HG03066 (cell line): ENCODE results near the gene PRDM10.
A peak's percentile ranks its signal among the peaks of the same experiment; 100 is the strongest.
"Not testable (repeated sequence)": the region's sequence is repeated elsewhere in the genome, so short reads cannot be mapped to it uniquely, and the experiment has no call there.

ENCODE experiments used
- ATAC-seq: cut with Tn5 transposase; IDR thresholded peaks from one replicate; pipeline ENCODE4 v1.9.1; 2021; ENCODE audit warnings: low read depth; ENCODE audit not compliant: unreplicated experiment

PRDM10 gene

DNA sequence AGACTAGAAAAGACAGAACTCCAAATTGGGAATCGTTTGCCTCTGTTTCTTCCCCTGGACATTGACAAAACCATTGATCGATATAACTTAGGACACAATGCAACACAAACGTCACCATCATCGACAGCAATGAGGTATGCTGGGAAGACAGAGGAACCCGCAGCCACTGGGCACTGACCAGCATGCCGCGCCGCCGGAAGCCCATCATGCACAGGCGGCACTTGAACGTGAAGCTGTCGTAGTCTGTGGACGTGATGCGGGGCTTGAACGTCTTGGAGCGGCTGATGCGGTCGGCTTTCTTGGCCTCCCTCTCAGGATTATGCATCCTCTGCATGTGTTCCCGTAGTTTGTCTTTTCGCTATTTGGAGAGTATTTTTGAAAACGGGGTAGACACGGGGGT is 84.3 kb downstream of the PRDM10 start:
- no peak for ATAC-seq

DNA sequence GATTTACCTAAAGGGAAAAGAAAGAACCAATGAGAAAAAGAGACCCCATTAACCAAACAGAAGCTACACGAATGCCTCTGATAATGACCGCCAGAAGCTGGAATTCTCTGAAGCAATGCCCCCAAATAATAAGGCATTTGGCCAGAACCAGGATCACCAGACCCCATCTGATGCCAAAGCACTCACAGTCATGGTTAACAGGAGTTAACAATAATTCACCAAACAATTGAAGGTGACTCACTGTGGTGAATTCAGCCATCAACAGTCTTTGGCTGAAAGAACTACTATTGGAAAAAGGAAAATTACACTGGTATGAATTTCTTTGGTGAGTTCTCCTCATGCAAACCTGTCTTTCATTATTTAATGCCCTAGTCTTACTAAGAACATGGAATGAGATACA is 85.4 kb downstream of the PRDM10 start:
- ATAC-seq, result no peak

DNA sequence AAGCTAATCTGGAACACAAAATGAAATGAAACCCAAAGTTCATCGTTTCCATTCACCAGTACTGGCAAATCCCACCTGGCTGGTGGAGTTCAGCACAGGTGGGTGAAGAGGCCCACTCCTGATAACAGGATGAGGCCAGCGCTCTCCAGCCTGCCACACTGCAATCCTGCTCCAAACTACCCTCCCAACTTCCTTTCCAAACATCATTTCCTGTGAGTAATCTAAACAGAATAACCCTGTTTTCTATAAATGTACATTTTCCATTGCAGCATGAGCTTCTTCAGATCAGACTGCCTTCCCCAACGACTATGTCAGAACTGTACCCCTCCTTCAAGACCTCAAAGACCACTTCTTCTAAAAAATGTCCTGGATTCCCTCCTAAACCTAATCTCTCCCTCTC is 91.3 kb downstream of the PRDM10 start:
- ATAC-seq, result no peak

DNA sequence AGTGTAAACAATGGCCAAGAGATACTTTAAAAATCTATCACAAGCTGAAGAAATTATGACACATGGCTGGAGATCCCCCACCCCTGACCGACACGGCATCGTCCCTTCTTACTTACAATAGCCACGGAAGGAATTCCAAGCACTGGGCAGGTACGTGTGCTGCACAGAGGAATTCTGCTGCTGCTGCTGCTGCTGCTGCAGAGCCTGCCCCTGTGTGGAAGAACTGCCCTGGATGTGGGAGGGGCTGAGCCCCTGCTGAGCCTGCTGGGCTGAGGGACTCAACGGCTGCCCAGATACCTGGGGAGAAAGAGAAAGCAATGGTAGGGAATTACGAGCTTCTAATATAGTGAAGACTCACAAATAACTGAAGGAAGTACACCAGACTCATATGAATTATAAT is 92.3 kb downstream of the PRDM10 start:
- no peak for ATAC-seq

DNA sequence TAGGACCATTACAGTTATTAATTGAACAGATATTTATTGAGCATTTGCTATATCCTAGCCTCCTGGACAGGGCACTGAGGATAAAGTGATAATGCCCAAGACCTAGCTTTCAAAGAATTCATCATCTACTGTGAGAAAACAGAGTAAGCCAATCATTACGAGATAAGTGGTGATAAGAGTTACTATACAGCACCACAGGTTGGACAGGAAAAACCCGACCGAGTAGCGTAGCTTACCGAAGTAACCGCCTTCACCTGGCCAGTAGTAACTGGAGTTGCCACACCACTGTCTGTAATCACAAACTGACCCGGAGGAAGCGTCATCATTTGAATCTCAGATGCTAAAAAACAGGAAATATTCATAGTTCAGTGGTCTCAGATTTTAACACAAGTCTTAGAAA is 97.2 kb downstream of the PRDM10 start:
- no peak for ATAC-seq

DNA sequence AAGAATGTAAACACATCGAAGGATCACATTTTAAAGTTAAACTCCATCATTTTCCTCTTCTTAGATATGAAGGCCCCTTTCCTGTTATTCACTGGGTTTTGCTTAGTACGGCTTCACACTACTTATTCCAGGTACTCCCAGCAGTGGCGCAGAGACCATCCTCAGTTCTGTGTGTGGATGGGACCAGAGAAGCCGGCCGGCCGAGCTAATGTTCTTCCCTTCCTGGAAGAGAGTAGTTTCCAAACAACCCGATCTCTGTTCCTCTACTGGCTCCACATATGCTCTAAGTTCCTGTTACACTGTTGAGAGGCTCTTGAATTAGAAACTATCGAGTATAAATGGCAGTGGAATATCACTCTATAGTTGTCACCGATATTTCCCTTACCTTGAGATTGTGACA is 106.6 kb downstream of the PRDM10 start:
- no peak for ATAC-seq

DNA sequence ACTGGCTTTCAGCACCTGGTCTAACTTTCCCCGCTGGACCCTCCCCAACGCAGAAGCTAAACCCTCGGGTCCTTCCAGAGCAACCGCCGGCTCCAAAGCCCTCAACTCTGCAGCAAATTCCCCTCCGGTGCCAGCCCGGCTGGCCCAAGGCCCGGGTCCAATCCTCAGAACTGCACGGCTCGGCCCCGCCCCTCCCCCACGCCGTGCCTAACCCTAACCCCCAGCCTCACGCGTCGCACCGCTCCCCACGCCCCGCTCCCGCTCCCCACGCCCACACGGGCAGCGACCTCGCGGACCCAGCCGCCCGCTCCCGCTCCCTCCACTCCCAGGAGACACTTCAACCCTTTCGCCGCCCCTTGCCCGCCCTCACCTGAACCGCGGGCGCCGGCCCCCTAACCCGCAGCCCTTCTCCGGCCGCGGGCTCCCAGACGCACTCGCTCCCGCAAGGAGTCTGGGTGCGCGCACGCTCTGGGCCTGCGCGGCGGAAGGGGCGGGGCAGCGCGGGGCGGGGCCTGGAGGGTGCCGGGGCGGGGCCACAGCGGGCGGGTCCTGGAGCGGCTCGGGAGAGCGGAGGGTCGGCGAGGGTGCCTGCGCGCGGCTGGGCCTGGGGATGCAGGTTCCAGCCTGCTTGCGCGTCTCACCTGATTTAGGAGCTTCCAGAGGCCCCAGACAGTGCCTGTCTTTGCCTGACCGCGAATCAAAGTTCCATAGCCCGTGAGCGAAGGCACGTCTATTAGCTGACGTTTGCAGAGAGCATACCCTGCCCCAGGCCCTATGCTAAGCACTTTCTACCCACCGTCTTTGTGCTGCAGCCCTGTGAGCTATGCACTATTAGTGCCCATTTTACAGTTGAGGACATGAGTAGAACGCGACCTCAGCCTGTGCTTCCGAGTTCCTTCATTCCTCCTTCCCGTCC is 107.3 kb downstream of the PRDM10 start, which contains the start of gene NFRKB:
Gene NFRKB (minus strand): TSS at position 453 of the 916 bp plus-strand sequence. CDS start 2,729 bp downstream, outside the sequence.
- peak; percentile 94 for ATAC-seq

DNA sequence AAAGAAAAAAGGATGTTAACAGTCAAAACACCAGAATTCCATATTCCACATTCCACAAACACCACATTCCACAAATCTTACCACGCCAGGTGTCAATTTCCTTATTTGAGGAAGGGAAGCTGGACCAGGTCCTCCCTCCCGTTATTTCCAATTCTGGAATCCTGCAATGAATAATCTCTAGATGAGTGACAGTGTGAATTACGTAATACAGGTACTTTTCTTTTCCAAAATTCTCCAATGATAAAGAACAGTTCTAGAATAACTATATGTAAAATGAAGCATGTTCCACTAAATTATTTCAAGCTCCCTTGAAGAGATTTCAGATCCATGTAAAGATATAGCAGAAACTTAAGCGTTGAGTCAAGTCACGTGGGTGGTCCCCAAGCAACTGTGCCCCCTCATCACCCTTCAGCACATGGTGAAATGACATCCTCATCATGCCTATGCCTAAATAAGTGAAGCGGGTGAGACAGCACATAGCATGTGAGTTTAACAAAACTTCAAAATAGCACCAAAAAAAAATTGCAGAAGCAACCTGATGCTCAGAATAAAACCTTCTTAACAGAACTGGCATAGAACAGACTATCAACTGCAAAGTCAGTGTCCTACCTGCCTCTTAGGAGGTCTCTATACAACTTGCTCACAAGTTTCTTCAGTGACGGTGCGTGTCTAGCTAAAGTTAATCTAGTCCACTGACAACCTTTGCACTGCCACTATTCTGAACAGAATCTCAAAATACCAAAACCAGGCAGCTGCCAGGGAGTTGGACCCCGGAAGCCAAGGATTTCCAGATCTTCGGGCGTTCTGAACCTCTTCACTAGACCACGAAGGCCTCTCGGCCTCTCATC is 108.1 kb downstream of the PRDM10 start:
- ATAC-seq, result no peak

DNA sequence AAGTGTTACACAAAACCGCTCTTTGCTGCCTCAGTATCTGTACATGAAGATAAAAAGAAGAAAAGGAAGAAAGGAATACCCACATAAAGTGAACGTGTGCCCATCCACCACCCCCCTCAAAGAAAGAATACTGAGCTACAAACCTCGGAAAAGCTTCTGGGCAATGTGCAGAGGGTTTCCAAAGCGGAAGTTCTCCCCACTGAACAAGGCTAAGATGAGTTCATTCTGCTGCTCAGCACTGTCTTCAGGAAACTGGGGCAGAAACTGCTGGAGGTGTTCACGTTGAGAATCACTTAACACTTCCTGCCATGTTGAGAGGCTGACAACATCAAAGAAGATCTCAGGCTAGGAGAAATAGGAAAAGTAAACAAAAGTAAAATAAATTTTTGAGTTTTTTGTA is 114.2 kb downstream of the PRDM10 start:
- no peak for ATAC-seq

DNA sequence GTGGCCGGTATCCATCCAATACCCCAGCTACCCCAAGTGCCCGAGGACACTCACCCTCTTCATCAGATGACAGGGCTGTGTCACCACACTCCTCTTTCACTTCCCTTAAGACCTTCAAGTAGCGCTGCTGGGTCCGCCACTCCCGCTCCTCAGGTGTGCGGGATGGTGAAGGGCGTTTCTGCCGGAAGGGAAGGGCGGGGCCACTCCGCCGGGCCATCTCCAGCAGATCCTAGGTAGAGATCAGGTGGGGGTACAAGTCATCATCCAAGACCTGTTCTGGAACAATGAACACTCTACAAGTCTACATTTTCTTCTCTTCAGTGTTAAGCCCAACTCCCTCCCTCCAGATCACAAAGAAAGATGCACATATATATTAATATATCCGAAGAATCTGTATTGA is 117.3 kb downstream of the PRDM10 start:
- ATAC-seq, result no peak

DNA sequence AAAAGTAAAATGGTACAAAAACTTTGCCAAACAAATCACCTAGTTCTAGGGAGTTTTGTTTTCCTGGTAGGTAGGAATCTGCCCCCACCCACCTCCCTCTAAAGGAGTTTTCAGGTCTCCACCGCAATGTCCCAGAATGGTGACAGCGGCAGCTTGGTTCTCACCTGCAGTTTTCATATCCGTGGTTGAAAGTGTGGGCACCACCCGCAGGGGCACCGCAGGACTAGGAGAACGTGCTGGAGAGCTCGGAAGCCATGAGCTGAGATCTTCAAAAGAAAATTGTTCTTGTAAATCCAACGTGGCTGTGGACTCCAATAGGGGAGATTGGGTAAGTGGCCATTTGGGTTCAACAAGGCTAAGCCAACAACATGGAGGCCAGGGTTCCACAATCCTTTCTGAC is 118.1 kb downstream of the PRDM10 start:
- ATAC-seq, result no peak

DNA sequence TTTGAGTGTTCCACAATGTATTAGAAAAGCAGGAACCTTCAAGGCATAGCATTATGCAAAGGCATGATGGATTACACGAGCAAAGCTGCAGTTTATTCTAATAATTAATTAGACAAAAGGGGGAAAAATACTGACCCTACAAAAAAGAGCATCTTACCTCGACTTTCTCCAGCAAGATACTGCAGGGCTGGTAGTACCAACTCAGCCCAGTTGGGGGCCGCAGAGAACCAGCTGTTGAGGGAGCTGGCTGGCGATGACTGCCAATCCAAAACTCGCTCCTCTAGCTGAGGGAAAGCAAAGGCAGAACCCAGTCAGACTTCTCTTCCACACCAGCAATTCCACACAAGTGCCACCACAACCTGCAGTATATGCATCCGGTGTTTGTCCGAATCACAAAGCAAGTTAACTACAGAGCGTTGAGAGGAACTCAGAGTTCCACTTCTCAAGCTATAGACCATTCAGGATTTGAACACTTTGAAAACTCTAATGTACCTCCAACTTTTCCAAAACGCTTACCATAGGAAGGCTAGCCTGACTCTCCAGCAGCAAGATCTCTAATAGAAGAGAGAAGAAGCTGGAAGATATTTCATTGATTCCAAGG is 121.0 kb downstream of the PRDM10 start:
- ATAC-seq, result no peak

DNA sequence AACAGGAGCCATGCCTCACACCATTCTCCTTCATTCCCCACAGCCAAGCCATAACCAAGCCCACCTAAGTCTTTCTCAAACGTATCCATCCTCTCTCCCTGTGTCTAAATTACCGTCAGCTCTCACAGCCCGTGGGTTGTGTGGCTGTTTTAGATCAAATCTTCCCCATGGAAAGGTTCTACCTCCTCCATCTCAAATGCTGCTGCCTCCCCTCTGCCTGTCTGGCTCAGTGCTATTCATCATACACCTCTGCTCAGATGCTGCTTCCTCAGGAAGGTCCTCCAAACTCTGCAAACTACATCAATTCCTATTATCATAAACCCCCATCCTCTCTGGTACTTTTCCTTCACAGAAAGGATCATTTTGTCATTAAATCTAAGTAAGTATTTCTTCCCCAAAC is 122.3 kb downstream of the PRDM10 start:
- no peak for ATAC-seq

DNA sequence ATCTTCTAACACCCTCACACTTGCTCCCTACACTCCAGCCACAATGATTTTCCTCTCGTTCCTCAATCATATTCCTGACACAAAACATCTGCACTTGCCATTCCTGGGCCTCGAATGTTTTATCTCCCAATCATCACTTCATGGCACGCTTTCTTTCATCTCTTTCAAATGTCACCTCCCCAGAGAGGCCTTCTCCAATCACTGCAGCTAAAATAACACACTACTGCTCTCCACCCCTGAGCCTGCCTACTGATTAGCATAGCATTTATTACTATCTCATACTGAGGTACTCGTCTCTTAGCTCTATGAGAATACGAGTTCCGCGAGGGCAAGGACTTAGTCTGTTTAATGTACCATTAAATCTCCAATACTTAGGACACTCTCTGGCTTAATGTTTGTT is 130.7 kb downstream of the PRDM10 start:
- no peak for ATAC-seq

DNA sequence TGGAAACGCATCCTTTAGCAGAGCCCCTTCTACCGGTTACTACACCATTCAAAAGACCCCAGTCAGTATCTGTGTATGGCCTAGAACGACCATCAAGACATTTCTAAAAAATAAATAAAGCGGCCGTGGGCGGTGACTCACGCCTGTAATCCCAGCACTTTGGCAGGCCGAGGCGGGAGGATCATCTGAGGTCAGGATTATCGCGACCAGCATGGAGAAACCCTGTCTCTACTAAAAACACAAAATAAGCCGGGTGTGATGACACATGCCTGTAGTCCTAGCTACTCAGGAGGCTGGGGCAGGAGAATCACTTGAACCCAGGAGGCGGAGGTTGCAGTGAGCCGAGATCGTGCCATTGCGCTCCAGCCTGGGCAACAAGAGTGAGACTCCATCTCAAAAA is 134.0 kb downstream of the PRDM10 start:
- not testable (repeated sequence) for ATAC-seq

DNA sequence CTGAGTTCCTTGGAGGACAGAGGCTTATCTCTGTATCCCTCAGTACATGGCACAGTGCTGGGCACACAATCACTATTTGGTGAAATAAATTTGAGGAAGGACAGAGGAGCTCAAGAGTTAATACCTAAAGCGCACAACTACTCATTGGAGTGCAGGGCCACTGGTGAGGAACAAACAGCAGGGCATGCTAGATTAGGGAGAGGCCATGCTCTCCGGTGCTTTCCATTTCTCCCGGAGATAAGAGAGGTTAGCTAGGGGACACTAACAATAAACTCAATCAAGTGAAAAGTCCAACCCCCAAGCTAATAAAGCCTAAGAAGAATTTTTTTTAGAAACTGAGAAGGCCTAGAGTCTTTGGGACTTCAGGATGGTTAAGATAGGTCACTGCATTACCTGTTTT is 136.3 kb downstream of the PRDM10 start:
- ATAC-seq, result no peak

DNA sequence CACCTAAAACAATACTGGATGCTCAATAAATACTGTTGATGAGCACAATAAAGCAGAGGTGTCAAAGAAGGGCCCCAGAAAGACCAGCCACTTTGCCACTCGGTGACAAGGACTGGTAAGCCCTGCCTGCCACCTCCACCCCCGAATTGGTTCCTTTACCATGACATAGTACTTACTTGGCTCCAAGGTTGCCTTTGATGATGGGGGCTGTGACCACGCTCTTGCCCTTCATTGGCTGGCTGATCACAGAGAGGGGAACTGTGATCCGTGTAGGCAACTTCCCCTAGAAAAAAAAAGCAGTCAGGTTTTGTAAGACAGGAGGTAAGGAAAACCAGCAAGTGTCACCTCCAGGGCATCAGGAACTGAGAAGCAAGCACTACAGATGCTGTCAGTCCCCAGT is 136.9 kb downstream of the PRDM10 start:
- ATAC-seq, result no peak

DNA sequence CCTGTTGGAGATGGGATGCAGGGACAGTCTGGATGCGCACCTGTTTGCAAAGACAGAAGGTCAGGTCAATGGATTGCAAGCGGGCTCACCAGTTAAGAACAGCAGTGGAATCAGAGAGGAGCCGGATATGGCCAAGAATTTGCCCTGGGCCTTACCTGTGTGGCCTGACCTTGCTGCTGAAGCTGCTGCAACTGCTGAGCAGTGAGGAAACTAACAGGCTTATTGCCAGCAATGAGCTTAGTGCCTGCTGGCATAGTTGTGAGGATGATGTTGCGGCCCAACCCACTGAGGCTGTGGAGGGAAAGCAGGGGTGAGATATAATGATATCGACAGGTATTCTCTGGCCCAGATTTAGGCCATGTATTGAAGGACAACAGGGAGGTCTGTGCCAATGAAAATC is 137.8 kb downstream of the PRDM10 start:
- ATAC-seq, result no peak

DNA sequence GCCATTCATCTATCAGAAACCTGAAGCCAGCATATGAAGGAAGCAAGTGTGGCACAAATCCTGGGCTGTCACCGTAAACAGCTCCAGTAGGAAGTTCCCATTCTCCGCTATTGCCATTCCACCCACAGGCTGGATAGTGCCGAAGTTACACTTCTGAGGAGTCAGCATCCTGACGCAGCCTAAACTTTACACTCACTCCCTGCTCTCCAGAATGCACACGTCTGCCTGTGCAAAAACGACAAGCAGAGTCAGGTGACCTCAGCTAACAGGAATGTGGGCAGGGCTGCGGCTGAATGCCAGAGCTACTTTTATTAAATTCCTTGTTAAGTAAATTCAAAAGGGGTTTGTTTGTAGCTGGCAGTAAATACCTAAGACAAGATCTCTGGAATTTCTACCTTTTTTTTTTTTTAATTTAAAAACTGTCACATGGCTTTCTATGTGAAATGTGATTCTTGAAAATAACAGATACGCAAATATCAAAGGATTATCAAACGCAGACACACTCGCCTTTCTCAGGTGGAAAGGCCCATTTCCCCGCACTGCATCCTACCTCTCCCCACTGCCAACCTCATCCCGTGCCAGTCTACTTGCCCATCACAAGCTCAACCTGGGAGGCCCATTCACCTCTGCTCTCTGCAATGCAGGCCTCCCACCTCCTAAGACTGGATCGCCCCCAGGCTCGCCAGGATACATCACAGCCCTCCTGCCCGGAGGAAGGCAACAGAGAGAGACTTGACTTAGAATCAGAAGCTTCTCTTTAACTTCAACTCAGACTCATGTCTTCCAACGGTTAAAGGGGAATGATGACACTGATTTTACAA is 140.7 kb downstream of the PRDM10 start:
- no peak for ATAC-seq

DNA sequence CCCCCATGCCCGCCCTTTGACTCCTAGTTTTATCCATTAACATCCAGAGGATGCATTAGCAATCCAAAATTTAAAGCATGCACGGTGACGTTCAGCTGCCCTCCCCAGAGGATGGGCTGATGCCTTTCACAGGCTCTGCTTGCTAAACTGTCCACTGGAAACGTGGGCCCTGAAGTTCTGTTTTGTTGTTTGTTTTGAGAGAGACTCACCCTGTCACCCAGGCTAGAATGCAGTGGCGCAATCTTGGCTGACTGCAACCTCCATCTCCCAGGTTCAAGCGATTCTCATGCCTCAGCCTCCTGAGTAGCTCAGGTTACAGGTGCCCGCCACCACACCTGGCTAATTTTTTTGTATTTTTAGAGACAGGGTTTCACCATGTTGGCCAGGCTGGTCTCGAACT is 146.6 kb downstream of the PRDM10 start:
- ATAC-seq, result no peak
